ENCODE measurements around the gene DDX31.
A peak's percentile ranks its signal among the peaks of the same experiment; 100 is the strongest.

The DDX31 gene

GRCh38 chr9:132708769-132709430 lies 39.1 kb upstream of the DDX31 start:
- no peak overlapping the region for H3K4me3 ChIP-seq (ENCODE audit: low read depth, low read length)
- TF ChIP-seq, protein P1, sequence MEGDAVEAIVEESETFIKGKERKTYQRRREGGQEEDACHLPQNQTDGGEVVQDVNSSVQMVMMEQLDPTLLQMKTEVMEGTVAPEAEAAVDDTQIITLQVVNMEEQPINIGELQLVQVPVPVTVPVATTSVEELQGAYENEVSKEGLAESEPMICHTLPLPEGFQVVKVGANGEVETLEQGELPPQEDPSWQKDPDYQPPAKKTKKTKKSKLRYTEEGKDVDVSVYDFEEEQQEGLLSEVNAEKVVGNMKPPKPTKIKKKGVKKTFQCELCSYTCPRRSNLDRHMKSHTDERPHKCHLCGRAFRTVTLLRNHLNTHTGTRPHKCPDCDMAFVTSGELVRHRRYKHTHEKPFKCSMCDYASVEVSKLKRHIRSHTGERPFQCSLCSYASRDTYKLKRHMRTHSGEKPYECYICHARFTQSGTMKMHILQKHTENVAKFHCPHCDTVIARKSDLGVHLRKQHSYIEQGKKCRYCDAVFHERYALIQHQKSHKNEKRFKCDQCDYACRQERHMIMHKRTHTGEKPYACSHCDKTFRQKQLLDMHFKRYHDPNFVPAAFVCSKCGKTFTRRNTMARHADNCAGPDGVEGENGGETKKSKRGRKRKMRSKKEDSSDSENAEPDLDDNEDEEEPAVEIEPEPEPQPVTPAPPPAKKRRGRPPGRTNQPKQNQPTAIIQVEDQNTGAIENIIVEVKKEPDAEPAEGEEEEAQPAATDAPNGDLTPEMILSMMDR (IDR thresholded peaks at IDR 0.05; ENCODE audit: control insufficient read depth, extremely low read depth, insufficient read depth) = no peak
- no peak for DNase-seq (ENCODE audit: low read depth)

DNA sequence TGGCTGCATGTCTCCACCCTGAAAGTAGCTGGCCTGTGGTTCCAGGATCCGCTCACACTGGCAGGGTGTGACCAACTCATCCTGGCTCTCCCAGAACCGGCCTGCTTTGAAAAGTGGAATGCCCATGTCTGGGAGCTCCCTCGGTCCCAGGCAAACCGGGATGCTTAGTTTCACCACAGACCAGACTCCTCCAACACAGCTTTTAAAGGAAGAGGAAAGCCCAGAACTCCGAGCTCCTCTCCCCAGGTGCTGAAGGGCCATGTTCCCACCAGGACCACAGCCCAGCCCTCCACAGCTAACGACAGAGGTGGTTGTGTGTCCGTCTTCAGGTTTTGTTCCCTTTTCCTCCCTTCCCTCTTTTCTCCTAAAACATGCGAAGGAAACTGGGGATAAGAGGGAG lies 38.5 kb upstream of the DDX31 start:
- H3K4me3 ChIP-seq (ENCODE audit: low read depth, low read length) = no peak overlapping the region
- TF ChIP-seq, protein P1 (IDR thresholded peaks at IDR 0.05; ENCODE audit: control insufficient read depth, extremely low read depth, insufficient read depth) = no peak
- no peak for DNase-seq (ENCODE audit: low read depth)

GRCh38 chr9:132703336-132703735 lies 33.6 kb upstream of the DDX31 start:
- DNase-seq (ENCODE audit: low read depth) = peak; percentile 25
- no peak overlapping the region for H3K4me3 ChIP-seq (ENCODE audit: low read depth, low read length)
- TF ChIP-seq, protein P1 (IDR thresholded peaks at IDR 0.05; ENCODE audit: control insufficient read depth, extremely low read depth, insufficient read depth) = no peak

GRCh38 chr9:132702254-132702653 lies 32.5 kb upstream of the DDX31 start:
- H3K4me3 ChIP-seq (ENCODE audit: low read depth, low read length) = no peak overlapping the region
- TF ChIP-seq, protein P1 (IDR thresholded peaks at IDR 0.05; ENCODE audit: control insufficient read depth, extremely low read depth, insufficient read depth) = no peak
- DNase-seq (ENCODE audit: low read depth) = no peak

- no peak for DNase-seq (ENCODE audit: low read depth)
- H3K4me3 ChIP-seq (ENCODE audit: low read depth, low read length) = no peak overlapping the region
- TF ChIP-seq, protein P1 (IDR thresholded peaks at IDR 0.05; ENCODE audit: control insufficient read depth, extremely low read depth, insufficient read depth) = no peak
Measured at GRCh38 chr9:132699956-132700355, 30.2 kb upstream of the DDX31 start.

- peak; percentile 82 for DNase-seq (ENCODE audit: low read depth)
- TF ChIP-seq, protein P1 (IDR thresholded peaks at IDR 0.05; ENCODE audit: control insufficient read depth, extremely low read depth, insufficient read depth) = no peak
- H3K4me3 ChIP-seq (ENCODE audit: low read depth, low read length) = no peak overlapping the region
Measured at GRCh38 chr9:132698989-132699388, 29.2 kb upstream of the DDX31 start.

DNA sequence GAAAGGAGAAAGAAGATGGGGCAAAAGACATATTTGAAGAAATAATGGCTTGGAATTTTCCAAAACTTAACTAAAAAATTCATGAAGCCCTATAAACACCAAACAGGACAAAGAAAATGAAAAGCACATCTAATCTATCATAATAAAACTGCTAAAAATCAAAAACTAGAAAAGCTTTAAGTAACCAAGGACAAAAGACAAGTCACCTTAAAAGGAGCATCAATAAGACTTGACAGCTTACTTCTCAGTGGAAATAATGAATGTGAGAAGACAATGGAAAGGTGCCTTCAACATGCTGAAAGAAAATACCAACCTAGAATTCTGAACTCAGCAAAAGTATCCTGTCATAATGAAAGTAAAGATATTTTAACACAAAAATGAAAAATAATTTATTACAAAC lies 27.4 kb upstream of the DDX31 start:
- TF ChIP-seq, protein P1 (IDR thresholded peaks at IDR 0.05; ENCODE audit: control insufficient read depth, extremely low read depth, insufficient read depth) = no peak
- no peak for DNase-seq (ENCODE audit: low read depth)
- H3K4me3 ChIP-seq (ENCODE audit: low read depth, low read length) = no peak overlapping the region

Measured in LNCaP clone FGC (cell line).